Measurements from ENCODE around the gene DYNLL1. TPM values are rescaled to one million over a fixed set of nuclear protein-coding genes. Genes with fewer than 3 reads are reported as not detected.

DYNLL1 gene
- total RNA-seq, 1 donor from 2014 or later = 162 TPM

GRCh38 chr12:120546050-120546386, 50.1 kb downstream of the DYNLL1 start:
- H3K27me3 ChIP-seq (ENCODE audit: control insufficient read depth in 3 of 3, insufficient read depth in 3 of 3, low read length in 3 of 3) = no peaks in the 10 kb centered on the region
- H3K36me3 ChIP-seq (ENCODE audit: control insufficient read depth in 3 of 3, insufficient read depth in 3 of 3, low read length in 3 of 3) = peaks cover 23 to 34% (median 27%) of the 10 kb centered on the region in 3 donors
- no peaks in the 10 kb centered on the region for H3K9me3 ChIP-seq (ENCODE audit: control insufficient read depth in 3 of 3, low read length in 3 of 3)
- H3K4me3 ChIP-seq (ENCODE audit: low read length in 3 of 3) = no peak overlapping the region
- H3K9ac ChIP-seq (ENCODE audit: low read depth in 1 of 3, low read length in 3 of 3) = peak overlapping the region in 1 of 3 donors; percentile 25
- no peak overlapping the region for H3K27ac ChIP-seq (ENCODE audit: low read depth, low read length)
- peaks cover 17 to 56% (median 33%) of the 10 kb centered on the region in 3 donors for H3K4me1 ChIP-seq (ENCODE audit: control insufficient read depth in 3 of 3, insufficient read depth in 3 of 3, low read length in 3 of 3)

Small RNA genes lying within 50 kb of the gene (small RNA-seq; reads per million reads assigned to genes)
- not detected for gene RF00019

Other genes with a start within 250 kb of the DYNLL1 start
- 20.9 TPM for gene PXN, start 230.4 kb upstream of the DYNLL1 start, total RNA-seq
- under 0.01 TPM for gene RNU4-2, start 204.2 kb upstream of the DYNLL1 start, total RNA-seq
- gene RNU4-1, start 202.9 kb upstream of the DYNLL1 start, total RNA-seq = under 0.01 TPM
- gene SIRT4, start 193.8 kb upstream of the DYNLL1 start, total RNA-seq = 3.7 TPM
- not detected for gene PLA2G1B, start 168.3 kb upstream of the DYNLL1 start, total RNA-seq
- gene MSI1, start 126.9 kb upstream of the DYNLL1 start, total RNA-seq = 1.0 TPM
- gene COX6A1, start 58.0 kb upstream of the DYNLL1 start, total RNA-seq = 231 TPM
- gene TRIAP1, start 49.7 kb upstream of the DYNLL1 start, total RNA-seq = 18.8 TPM
- gene GATC, start 49.7 kb upstream of the DYNLL1 start, total RNA-seq = 9.9 TPM
- gene SRSF9, start 26.4 kb upstream of the DYNLL1 start, total RNA-seq = 79.9 TPM
- 29.7 TPM for gene COQ5, start 33.0 kb downstream of the DYNLL1 start, total RNA-seq
- gene RNF10, start 38.2 kb downstream of the DYNLL1 start, total RNA-seq = 118 TPM
- 29.2 TPM for gene POP5, start 85.3 kb downstream of the DYNLL1 start, total RNA-seq
- gene CABP1, start 144.5 kb downstream of the DYNLL1 start, total RNA-seq = 0.52 TPM
- gene MLEC, start 191.0 kb downstream of the DYNLL1 start, total RNA-seq = 50.6 TPM
- gene UNC119B, start 214.3 kb downstream of the DYNLL1 start, total RNA-seq = 7.3 TPM
- 14.1 TPM for gene ACADS, start 229.7 kb downstream of the DYNLL1 start, total RNA-seq